Measurements from ENCODE around the gene CADM2. TPM values are rescaled to one million over a fixed set of nuclear protein-coding genes. Genes with fewer than 3 reads are reported as not detected.

Gene CADM2
- total and polyA plus RNA-seq, 2 donors (not counting 3 experiments of a cell fraction or from before 2014, with no cell fraction given): not detected

GRCh38 chr3:85851071-85851470 lies 892.3 kb downstream of the CADM2 start:
- H3K27ac ChIP-seq (ENCODE audit: insufficient read depth, low read depth, low read length): no peak overlapping the region
- H3K9me1 ChIP-seq (replicated peaks; ENCODE audit: control insufficient read depth, extremely low read depth, insufficient read depth, low read length): no peaks in the 10 kb centered on the region
- DNase-seq (ENCODE audit: low read depth, low spot score): no peak
- no peak for FAIRE-seq
- no peak overlapping the region for H2AFZ ChIP-seq (ENCODE audit: low read depth, low read length)
- no TSS peak for BruUV-seq (replicated peaks)
- CTCF ChIA-PET: no interaction called here
- no peak overlapping the region for H3K4me2 ChIP-seq (ENCODE audit: insufficient read depth, low read length)
- no peaks in the 10 kb centered on the region for H3K4me1 ChIP-seq (ENCODE audit: control insufficient read depth, extremely low read depth, insufficient read depth, low read length)
- no peak overlapping the region for H3K4me3 ChIP-seq (replicated peaks in 1 of 3; ENCODE audit: insufficient read depth in 1 of 3, low read depth in 1 of 3, low read length in 3 of 3)
- no peak for TF ChIP-seq GATA2 (IDR thresholded peaks at IDR 0.05; ENCODE audit: insufficient read depth, insufficient read length, low read depth, low read length)
- no peak for TF ChIP-seq JUN (IDR thresholded peaks at IDR 0.05; ENCODE audit: borderline replicate concordance, insufficient read depth, insufficient read length, low read depth)
- no peak for TF ChIP-seq POLR2AphosphoS5 (IDR thresholded peaks at IDR 0.05; ENCODE audit: insufficient read depth, low read depth, low read length)
- TF ChIP-seq EZH2 (IDR thresholded peaks at IDR 0.05; ENCODE audit: borderline replicate concordance, low read depth, low read length, severe bottlenecking): no peak
- no peak for TF ChIP-seq FOS (IDR thresholded peaks at IDR 0.05; ENCODE audit: borderline replicate concordance, insufficient read depth, low read length)
- no peak for TF ChIP-seq POLR2A (IDR thresholded peaks at IDR 0.05; ENCODE audit: low read depth, low read length)
- TF ChIP-seq CTCF (IDR thresholded peaks at IDR 0.05; ENCODE audit: extremely low read depth in 1 of 2, insufficient read depth in 1 of 2, low read depth in 1 of 2, low read length in 2 of 2): no peak
- TF ChIP-seq MAX (IDR thresholded peaks at IDR 0.05; ENCODE audit: insufficient read depth, insufficient read length): no peak
- TF ChIP-seq MYC (IDR thresholded peaks at IDR 0.05; ENCODE audit: low read depth, low read length): no peak
- dilution Hi-C loops (cut with MboI; ENCODE audit: extremely low pct_ligation_motif_present, low sequenced_read_pairs) (no loop called here), intact Hi-C loops (cut with micrococcal nuclease) (no loop called here)
- no peaks in the 10 kb centered on the region for H3K27me3 ChIP-seq (ENCODE audit: control insufficient read depth in 2 of 2, insufficient read depth in 2 of 2, low read length in 2 of 2)
- H3K79me2 ChIP-seq (ENCODE audit: control insufficient read depth, insufficient read depth, low read length): no peaks in the 10 kb centered on the region
- POLR2A ChIA-PET: no interaction called here
- no peaks in the 10 kb centered on the region for H3K9me3 ChIP-seq (replicated peaks; ENCODE audit: control insufficient read depth, insufficient read depth, low read length)
- no peak overlapping the region for H3K9ac ChIP-seq (replicated peaks; ENCODE audit: extremely low read depth, insufficient read depth, low read length)
- no peaks in the 10 kb centered on the region for H4K20me1 ChIP-seq (replicated peaks; ENCODE audit: control insufficient read depth, extremely low read depth, insufficient read depth, low read length)
- H3K36me3 ChIP-seq (ENCODE audit: control insufficient read depth in 2 of 2, extremely low read depth in 1 of 2, insufficient read depth in 2 of 2, low read length in 2 of 2): no peaks in the 10 kb centered on the region
